ENCODE results near the gene FAM200C.

DNA sequence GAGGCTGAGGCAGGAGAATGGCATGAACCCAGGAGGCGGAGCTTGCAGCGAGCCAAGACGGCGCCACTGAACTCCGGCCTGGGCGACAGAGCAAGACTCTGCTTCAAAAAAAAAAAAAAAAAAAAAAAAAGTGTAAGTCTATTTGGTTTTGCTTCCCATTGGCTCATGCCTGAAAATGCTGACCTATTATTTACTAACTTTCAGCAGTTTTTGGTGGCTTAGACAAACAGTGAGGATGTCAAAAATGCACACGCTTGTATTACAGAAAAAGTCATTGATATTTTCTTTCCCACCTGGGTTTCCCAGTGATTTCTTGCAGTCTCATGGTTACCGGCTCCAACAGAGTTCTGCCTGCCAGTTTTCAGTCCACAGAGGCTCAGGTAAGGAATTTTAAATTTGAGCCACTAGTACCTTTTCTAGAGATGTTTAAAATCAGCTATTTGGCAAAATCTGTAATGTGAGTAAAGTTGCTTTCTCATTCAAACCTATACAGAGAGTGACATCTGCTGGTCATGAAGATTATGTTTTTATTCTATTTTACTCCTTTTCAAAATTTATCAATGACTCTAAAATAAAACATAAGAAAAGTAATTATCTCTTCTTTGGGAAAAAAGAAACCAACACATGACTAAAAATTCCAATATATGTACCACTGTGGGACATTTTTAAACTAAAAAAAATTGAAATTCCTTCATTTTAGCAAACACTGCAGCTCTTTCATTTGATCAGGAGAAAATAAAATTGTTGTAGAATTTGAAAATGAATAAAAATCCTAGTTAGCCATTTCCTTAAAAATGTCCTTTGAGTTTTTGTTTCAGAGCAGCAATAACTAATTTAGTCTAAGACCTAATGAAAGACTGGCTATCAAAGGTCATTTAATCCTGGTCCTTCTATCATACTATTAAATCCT lies 8.8 kb downstream of the FAM200C start:
- TF ChIP-seq, protein P1, sequence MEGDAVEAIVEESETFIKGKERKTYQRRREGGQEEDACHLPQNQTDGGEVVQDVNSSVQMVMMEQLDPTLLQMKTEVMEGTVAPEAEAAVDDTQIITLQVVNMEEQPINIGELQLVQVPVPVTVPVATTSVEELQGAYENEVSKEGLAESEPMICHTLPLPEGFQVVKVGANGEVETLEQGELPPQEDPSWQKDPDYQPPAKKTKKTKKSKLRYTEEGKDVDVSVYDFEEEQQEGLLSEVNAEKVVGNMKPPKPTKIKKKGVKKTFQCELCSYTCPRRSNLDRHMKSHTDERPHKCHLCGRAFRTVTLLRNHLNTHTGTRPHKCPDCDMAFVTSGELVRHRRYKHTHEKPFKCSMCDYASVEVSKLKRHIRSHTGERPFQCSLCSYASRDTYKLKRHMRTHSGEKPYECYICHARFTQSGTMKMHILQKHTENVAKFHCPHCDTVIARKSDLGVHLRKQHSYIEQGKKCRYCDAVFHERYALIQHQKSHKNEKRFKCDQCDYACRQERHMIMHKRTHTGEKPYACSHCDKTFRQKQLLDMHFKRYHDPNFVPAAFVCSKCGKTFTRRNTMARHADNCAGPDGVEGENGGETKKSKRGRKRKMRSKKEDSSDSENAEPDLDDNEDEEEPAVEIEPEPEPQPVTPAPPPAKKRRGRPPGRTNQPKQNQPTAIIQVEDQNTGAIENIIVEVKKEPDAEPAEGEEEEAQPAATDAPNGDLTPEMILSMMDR (IDR thresholded peaks at IDR 0.05) = peak in 2 of 7 experiments; percentile 22 to 34
- no peak for TF ChIP-seq POLR2A (IDR thresholded peaks at IDR 0.05)
